IPS-NIHi7 (cell line): ENCODE measurements around the gene MSMB.
"Not testable (repeated sequence)": the region's sequence is repeated elsewhere in the genome, so short reads cannot be mapped to it uniquely, and the experiment has no call there.

Experiments used
- DNase-seq: peaks from one replicate; pipeline ENCODE4 v3.0.0; 2012; ENCODE audit warnings: mixed read lengths; ENCODE audit errors: extremely low spot score

The MSMB gene

GRCh38 chr10:46046261-46046660, at the start of gene MSMB:
TSS of gene MSMB (minus strand) at chr10:46046269. CDS start at chr10:46046237, 32 bp downstream.
- DNase-seq, result no peak

GRCh38 chr10:46094931-46095750, 49.1 kb upstream of the MSMB start:
- DNase-seq, result no peak

- no peak for DNase-seq
These were observed 48.1 kb upstream of the MSMB start for GRCh38 chr10:46094197-46094500.

- DNase-seq, result not testable (repeated sequence)
These were observed 47.5 kb upstream of the MSMB start for GRCh38 chr10:46093316-46094196.

- no peak for DNase-seq
These were observed 46.5 kb upstream of the MSMB start for GRCh38 chr10:46092524-46093081.

- DNase-seq, result no peak
These were observed 45.9 kb upstream of the MSMB start for GRCh38 chr10:46091828-46092523.

GRCh38 chr10:46091080-46091827, 45.2 kb upstream of the MSMB start:
- DNase-seq, result no peak

- no peak for DNase-seq
These were observed 44.3 kb upstream of the MSMB start for GRCh38 chr10:46090258-46090812.

GRCh38 chr10:46087381-46087780, 41.3 kb upstream of the MSMB start:
- DNase-seq, result not testable (repeated sequence)

GRCh38 chr10:46084321-46085165, 38.5 kb upstream of the MSMB start:
- no peak for DNase-seq

GRCh38 chr10:46080886-46081285, 34.8 kb upstream of the MSMB start:
- DNase-seq, result no peak

GRCh38 chr10:46079831-46080585, 33.9 kb upstream of the MSMB start:
- DNase-seq, result no peak

- DNase-seq, result no peak
These were observed 31.8 kb upstream of the MSMB start for GRCh38 chr10:46077731-46078413.

GRCh38 chr10:46077141-46077554, 31.1 kb upstream of the MSMB start:
- DNase-seq, result no peak

- no peak for DNase-seq
These were observed 29.8 kb upstream of the MSMB start for GRCh38 chr10:46075869-46076268.

GRCh38 chr10:46074196-46074946, 28.3 kb upstream of the MSMB start:
- DNase-seq, result no peak

GRCh38 chr10:46073564-46073963, 27.5 kb upstream of the MSMB start:
- no peak for DNase-seq

GRCh38 chr10:46070749-46071148, 24.7 kb upstream of the MSMB start:
- DNase-seq, result no peak
